GM19043 (cell line): ENCODE measurements around the gene ATMIN.

Experiments used
- ATAC-seq: cut with Tn5 transposase; IDR thresholded peaks from one replicate; pipeline ENCODE4 v1.9.1; 2021; ENCODE audit warnings: low read depth; ENCODE audit not compliant: unreplicated experiment

Gene ATMIN

DNA sequence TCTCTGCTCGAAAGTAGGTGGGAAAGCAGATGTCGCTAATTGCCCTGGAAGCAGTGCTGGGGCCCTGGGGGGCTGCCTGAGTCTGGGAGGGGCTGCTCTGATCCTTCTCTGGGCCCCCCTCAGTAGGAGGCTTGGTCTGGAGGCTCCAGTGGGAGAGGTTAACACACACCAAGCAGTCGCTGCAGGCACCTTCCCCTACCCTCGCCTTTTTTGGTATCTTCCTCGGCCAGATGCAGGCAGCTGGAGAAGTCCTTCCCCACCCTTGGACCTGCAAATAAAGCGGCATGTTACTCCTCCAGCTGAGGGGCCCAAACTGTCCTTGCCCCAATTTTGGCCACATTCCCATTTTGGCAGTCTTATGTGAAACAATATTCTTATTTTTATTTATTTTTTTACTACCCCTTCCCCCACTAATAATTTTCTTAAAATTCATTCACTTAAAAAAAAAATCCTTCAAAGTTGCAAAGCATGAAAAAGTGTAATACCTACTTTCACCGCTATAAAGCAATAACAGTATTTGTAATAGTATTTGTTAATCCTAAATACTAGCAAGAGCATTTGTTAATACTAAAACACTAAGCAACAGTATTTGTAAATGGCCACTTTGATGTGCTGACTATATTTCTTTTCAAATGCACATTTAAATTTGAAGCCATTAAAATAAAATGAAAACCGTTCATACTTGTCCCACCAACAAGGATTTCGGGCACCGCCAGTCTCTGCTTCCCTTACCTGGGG lies 26.4 kb downstream of the ATMIN start:
- no peak for ATAC-seq

DNA sequence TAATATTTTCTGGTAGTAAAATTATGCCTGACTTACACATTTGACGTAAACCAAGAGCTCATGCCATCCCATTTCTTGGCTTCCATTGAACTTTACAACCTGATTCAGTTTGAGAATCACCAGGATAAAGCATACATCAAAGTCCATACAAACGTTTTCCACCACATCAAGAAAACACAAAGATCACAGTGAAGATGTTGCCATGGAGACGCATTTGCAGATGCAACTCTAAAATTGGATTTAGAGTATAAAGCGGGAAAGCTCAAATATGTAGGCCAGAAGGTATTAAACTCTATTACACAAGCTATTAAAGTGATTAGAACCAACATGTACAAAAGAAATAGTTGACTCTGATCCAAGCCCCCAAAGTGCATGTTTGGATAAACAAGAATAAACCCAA lies 31.0 kb downstream of the ATMIN start:
- ATAC-seq: no peak

DNA sequence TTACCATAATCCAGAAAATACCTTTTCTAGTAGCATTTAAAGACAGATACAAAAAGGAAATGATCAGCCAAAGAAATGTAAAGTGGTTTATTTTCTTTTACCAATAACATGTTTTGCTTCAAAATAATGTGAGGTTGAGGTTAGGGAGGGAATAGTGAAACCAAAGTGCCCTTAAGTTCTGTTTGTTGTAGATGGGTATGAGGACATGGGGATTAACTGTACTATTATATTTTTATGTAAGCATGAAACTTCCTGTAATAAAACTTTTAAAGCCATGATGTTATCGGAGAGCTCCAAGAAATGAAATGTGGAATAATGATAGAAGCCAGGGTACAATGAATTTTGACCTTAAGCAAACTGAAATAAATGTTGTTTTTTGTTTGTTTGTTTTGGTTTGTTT lies 31.5 kb downstream of the ATMIN start:
- no peak for ATAC-seq

DNA sequence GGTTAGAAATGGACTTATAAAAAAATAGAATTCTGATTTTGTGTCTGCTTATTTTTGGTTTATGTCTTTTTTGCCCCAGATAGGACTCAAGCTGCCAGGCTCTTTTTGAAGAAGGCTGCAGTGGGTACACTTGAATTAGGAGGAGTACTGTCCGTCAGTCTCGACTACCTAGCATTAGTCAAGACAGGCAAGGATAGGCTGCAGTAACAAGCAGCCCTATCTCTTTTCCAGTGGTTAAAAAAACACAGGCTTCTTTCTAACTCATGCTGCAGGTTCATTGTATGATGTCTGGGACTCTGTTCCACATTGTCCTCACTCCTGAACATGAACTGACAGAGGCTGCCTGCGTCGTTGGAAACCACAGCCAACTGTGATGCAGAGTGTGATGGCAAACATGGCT lies 33.4 kb downstream of the ATMIN start:
- ATAC-seq: no peak

DNA sequence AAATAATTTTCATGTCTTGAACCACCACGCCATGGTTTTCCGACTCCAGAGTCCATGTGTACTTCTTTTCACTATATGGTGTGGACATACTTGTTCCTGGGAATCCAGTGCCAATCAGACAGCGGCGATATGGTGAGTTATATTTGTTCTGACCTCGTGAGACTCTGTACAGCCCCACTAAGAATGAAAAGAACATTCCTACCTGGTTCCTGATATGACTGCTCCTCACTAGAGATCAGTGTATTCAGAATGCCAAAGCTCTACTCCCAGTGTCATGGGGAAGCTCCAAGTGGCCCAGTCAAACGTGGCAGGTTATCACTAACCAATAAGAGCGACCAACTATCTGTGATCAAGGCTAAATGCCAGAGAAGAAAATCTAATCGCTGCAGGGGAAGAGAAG lies 35.3 kb downstream of the ATMIN start:
- ATAC-seq: no peak

DNA sequence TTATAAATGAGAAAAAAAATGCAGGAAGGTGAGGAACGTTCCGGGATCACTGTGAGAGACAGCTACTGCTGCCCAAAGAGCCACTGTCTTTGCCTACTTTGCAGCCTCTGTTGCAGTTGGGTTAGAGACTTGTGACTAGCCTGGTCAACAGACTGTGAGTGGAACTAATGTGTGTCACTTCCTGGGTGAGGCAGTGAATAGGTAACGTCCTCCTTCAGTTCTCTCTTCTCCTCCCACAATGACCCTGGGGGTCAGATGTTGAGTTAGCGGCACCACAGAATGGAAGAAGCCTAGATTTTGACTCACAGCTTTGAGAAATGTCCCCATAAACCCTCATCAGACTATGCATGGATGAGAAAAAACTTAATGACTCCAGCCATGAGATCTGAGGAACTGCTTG lies 36.2 kb downstream of the ATMIN start:
- ATAC-seq: no peak

DNA sequence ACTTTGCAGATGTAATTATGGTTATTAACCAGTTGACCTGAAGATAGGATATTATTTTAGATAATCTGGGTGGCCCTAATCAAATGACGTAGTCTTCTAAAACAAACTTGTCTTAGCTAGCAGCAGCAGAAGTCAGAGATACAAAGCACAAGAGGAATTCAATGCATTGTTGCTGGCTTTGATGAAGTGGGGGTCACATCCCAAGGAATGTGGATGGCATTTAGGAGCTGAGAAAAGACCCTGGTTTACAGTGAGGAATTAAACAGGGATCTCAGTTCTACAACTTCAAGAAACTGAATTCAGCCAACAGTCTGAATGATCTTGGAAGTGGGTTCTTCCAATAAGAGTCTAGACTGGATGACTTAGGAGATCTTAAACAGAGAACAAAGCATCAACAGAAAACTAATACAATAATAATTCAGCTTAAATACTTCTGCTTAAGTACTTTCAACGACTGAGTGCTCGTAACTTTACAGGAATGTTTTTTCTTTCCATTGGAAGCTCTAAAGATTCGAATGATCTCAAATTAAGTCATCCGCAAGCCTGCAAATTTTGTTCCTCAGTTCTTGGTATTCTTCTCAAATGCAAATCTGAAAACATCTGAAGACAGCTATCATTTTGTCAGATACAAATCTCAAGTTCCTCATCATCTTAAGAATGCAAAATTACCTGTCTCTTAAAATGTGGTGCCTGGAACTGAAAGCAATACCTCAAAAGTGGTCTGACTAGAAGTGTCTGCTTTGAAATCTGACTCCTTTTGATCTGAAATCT lies 38.1 kb downstream of the ATMIN start:
- no peak for ATAC-seq

DNA sequence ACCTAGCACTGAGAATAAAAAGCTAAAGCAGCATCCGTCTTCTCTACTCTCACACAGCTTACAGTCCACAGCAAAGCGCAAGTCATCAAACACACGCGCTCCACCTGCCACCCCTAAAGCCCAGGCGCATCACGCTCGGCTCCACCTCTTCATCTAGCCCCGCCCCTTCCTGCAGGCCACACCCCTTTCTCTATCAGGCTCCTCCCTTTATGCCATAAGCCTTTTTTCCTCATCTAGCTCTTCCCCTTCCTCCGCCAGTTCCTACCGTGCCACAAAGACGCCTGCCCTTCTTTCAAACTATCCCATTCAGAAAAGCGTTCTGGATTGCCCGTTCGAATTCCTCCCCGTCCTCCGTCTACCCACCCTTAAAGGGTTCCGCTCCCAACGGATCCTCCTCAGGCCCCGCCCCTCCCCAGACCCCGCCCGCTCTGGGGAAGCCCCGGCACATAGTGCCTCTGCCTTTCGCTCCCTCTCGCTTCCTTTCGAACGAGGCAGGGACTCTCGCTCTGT lies 41.0 kb downstream of the ATMIN start:
- peak; percentile 75 for ATAC-seq

DNA sequence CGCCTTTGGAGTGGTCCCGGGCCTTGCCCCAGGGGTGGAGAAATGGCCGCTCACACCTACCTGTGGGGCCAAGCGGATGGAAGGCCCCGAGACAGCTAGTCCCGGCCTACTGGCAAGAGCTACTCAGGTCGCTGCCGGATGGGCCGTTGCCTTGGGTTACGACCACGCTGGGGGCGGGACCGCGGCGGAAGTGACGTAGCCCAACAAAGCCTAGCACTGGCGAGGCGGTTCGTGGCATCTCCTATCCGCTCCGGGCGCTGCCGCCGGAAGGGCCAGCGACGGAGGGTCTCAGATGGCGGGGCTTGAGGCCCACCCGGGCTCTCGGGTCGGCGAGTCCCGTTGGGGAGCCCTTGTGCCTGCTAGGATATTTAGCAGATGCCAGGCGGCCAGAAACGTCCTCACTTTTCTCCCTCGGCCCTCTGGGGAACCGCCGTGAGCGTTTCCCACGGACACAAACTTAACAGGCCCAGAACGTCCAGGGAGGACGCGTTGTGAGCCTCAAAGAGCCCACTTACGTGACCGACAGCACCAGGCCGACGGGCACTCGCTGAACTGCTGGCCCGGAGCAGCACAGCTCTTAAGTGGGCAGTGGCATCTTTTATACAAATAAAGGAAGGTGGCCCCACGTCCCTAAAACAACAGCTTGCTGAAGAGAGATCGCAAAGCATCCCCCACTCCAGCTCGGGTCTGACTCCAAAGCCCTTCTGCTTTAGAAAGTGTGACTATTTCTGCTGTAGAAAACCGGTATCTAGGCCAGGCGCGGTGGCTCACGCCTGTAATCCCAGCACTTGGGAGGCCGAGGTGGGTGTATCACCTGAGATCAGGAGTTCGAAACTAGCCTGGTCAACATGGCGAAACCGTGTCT lies 41.7 kb downstream of the ATMIN start, which contains the start of gene C16orf46:
TSS of gene C16orf46 (minus strand) at position 163 of the 865 bp plus-strand sequence. CDS start 13,283 bp downstream, outside the sequence.
- ATAC-seq: peak; percentile 92

DNA sequence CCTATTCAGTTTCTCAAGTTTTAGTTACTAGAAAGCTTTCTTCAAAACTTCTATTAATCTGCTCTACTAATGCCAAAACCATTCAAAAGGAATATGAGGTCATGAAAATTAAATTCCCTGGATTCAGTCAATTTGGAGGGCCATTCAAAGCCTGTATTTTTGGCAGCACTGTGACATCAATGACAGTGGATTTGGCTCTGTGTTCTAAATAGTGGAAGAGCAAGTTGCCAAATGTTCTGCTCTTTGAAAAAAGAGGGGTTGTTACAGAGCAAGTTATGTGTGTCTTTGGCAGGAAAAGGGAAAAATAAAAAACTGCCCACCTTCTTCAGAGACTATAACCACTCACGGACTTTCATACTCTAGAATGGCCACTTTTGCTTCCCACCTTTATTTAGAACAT lies 44.6 kb downstream of the ATMIN start:
- no peak for ATAC-seq

DNA sequence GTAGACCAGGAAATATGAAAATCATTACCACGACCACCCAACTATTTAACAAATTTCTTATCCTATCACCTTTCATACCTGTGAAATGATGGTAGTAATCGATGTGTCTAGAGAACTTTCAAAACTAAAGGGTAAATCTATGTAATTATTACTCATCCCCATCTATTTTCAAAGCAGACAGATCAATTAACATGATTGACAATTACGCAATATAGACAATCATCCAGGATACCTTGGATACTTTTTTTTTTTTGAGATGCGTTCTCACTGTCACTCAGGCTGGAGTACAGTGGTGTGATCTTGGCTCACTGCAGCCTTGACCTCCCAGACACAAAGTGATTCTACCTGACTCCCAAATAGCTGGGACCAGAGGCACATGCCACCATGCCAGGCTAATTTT lies 45.4 kb downstream of the ATMIN start:
- no peak for ATAC-seq

DNA sequence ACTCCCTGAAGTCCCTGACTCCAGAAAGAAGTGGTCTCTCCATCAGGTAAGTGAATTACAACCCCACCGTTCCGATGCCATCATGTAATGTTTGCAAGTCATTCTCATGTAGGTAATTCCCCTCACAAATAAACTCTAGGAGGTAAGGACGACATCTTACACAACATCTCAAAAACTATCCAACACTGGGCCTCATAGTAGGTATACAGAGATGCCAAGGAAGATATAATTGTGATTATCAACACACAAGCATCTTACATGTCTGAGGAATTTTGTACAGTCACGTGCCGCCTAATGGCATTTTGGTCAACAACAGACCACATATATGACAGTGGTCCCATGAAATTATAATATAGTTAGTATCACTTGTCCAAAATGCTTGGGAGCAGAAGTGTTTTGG lies 53.2 kb downstream of the ATMIN start:
- no peak for ATAC-seq

DNA sequence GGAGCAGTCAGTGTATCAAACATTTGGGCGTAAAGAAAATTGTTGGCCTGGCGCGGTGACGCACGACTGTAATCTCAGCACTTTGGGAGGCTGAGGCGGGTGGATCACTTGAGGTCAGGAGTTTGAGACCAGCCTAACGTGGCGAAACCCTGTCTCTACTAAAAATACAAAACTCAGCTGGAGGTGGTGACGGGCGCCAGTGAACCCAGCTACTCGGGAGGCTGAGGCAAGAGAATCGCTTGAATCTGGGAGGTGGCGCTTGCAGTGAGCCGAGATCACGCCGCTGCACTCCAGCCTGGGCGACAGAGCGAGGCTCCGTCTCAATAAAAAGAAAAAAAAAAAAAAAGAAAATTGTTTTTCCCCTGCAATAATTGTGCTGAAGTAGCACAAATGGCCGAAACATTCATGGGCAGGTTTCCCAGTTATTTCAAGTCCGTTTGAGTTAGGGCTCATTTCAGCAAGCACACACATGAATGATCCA lies 59.2 kb downstream of the ATMIN start:
- ATAC-seq: no peak

DNA sequence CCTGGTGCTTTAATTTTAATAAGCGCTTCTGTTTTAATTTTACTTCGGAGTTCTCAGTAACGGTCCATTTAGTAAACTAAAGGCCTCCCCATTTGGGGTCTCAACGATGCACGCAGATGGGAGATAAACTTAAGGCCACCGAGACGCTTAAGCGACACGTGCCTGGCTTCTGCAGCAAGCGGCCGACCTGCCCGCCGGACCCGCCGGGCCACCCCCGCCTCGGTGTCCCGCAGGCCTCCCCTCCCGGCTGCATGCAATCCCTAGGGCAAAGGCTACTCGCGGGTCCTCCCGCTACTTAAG lies 60.0 kb downstream of the ATMIN start:
- ATAC-seq: peak; percentile 2

DNA sequence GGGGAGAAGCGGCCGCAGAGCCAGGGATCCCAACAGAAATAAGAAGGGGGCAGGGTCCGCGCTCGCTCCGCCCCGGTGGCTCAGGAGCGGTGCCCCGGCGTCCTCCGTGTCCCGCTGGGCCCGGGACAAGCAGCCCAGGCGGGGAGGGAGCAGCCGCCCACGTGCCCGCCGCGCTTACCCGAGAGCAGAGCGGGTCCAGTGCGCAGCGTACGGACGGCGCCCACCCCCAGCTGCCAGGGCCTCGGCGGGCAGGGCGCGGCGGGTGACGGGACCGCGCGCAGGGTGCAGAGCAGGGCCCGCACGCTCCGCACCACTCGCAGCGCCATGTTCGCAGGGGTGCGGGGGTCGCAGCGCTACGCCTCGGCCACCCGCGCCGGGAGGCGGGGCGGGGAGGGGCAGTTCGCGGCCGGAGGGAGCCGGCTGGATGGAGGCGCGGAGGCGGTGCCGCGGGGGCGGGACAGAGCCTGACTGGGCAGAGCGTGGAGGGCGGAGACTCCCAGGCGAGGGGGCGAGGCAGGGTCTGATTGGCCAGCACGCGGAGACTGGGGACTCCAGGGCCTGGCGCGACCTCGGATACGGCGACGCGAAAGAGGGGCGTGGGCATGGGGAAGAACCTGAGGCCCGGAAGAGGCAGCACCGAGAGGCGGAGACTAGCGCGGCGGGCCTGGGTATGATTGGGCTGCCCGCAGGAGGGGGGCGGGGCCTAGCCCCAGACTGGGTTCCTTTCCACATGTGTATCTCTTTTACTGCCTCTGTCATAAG lies 60.5 kb downstream of the ATMIN start, which contains the start of gene GCSH:
TSS of gene GCSH (minus strand) at position 443 of the 762 bp plus-strand sequence. CDS start at position 326, 117 bp downstream.
- peak; percentile 97 for ATAC-seq

DNA sequence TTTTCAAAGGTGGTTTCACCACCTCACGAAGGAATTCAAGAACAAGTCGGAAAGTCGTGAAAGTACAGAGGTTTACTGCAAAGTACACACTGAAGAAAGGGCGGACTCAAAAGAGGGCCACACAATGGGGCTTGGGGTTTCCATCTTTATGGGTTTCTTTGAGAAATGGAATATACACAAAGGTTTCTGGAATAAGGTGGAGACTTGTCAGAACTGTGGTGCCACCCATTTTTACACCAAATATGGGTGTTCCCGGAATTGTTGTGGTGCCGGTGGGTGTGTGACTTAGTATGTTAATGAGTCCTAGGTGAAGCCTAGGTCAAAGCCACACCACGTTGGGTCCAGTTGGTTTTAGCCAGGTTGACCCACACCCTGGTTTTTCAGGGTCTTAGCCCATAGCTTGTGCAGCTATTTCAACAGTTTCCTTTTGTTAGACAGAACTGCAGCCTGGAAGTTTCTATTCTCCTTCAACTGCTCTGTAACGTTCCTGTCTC lies 61.1 kb downstream of the ATMIN start:
- no peak for ATAC-seq
